Measurements from ENCODE around the gene ETHE1.

ETHE1 gene

DNA sequence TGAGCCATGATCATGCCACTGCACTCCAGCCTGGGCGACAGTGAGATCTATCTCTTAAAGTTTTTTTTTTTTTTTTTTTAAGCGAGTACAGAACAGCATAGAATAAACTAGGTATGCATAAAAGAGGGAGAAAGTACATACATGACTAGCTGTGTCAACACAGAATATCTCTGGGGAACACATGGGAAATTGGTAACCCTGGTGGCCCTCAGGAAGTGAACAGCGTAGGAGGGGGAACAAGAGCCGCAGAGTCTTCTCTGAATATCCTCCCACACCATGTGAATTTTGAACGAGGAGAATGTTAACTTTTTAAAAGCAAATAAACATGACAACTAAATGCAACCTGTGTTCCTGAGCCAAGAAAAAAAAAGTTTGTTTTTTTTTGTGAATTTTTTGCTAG is 37.7 kb downstream of the ETHE1 start:
- no peak for DNase-seq (ENCODE audit: low read depth)

GRCh38 chr19:43488179-43488578 is 38.8 kb downstream of the ETHE1 start:
- no peak for DNase-seq (ENCODE audit: low read depth)

DNA sequence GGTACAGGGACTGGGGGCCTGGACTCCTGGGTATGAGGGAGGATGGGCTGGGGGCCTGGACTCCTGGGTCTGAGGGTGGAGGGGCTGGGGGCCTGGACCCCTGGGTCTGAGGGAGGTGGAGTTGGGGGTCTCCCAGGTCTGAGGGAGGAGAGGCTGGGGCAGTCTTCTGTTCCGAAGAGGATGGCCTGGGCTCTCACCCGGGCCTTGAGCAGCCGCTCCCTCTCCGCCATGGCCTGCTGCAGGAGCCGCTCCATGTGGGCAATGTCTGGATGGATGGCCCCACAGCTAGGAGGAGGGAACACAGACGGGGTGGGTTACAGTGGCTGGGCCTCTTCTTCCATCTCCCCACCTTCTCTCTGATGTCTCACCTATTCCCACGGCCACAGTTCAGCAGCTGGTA is 40.6 kb downstream of the ETHE1 start:
- DNase-seq (ENCODE audit: low read depth) = no peak

- no peak for DNase-seq (ENCODE audit: low read depth)
Measured at GRCh38 chr19:43485951-43486350, 41.0 kb downstream of the ETHE1 start.

DNA sequence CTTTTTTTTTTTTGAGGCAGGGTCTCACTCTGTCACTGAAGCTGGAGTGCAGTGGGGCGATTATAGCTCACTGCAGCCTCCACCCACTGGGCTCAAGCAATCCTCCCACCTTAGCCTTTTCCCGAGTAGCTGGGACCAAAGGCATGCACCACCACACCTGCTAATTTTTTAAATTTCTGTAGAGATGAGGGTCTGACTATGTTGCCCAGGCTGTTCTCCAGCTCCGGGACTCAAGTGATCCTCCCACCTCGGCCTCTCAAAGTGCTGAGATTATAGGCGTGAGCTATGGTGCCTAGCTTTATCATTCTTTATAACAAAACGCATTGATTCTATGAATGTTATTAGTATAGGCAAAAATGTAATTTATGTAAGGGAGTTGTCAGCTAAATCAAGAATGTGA is 43.7 kb downstream of the ETHE1 start:
- DNase-seq (ENCODE audit: low read depth) = no peak

- no peak for DNase-seq (ENCODE audit: low read depth)
Measured at GRCh38 chr19:43482193-43482592, 44.8 kb downstream of the ETHE1 start.

DNA sequence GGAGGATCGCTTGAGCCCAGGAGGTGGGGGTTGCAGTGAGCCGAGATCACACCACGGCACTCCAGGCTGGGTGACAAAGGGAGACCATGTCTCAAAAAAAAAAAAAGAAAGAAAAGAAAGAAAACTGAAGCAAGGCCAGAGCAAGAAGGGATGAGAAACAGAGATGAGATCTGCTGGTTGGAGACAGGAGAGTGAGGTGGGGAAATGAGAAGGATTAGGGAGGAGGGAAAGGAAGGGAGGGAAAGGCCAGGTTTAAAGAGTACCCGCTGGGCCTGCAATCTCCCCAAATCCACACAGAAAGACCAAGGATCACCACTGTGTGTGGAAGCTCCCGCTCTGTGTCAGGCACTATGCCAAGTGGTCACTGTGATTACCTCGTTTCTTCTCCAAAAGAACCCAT is 45.3 kb downstream of the ETHE1 start:
- DNase-seq (ENCODE audit: low read depth) = no peak

GRCh38 chr19:43480574-43480973 is 46.4 kb downstream of the ETHE1 start:
- no peak for DNase-seq (ENCODE audit: low read depth)

GRCh38 chr19:43479961-43480561 is 46.9 kb downstream of the ETHE1 start:
- no peak for DNase-seq (ENCODE audit: low read depth)

DNA sequence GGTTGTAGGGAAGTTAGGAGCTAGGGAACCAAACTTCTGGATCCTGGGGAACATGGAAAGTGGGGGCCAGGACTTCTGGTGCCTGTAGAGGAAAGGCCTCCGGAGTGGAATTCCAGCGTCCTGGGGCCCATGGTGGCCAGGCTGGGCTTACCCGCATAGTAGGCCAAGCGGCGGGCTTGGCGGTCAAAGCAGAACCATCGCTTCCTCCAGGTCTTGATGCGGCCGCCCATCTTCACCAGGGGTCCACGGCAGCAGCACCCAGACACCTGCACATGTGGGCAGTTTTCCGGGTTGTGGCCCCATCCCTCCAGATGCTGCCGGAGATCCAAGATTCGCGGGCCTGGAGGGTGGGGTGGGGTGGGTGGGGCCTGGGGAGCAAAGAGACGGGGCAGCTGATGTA is 47.8 kb downstream of the ETHE1 start:
- no peak for DNase-seq (ENCODE audit: low read depth)

DNA sequence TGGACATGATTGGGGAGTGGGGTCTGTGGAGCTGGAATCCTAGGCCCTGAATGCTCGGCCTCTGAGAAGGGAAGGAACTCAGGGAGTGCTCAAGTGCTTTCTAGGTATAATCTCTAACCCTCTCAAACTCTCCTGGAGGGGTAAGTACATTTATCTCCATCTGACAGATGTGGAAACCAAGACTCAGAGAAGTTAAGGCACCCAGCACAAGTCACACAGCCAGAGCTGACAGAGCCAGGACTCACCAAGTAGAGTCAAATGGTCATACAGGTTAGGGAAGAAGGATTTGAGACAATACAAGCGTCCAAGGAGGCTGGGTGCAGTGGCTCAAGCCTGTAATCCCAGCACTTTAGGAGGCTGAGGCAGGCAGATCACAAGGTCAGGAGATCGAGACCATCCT is 48.7 kb downstream of the ETHE1 start:
- DNase-seq (ENCODE audit: low read depth) = no peak

DNA sequence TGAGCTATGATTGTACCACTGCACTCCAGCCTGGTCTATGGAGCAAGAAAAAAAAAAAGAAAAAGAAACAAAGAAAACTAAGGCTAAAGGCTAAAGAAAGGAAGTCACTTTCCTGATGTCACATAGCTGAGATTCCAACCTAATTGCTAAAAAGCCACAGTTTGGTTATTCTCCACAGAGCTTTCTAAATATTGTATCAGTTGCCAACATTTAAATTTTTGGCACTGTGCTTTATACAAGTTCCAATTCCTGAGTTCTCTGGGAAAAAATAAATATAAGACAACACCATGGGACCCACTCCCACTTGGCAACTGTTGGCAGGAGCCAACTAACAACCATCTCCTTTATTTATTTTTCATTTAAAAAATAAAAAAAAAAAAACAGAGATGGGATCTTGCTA is 50.4 kb downstream of the ETHE1 start:
- DNase-seq (ENCODE audit: low read depth) = no peak

DNA sequence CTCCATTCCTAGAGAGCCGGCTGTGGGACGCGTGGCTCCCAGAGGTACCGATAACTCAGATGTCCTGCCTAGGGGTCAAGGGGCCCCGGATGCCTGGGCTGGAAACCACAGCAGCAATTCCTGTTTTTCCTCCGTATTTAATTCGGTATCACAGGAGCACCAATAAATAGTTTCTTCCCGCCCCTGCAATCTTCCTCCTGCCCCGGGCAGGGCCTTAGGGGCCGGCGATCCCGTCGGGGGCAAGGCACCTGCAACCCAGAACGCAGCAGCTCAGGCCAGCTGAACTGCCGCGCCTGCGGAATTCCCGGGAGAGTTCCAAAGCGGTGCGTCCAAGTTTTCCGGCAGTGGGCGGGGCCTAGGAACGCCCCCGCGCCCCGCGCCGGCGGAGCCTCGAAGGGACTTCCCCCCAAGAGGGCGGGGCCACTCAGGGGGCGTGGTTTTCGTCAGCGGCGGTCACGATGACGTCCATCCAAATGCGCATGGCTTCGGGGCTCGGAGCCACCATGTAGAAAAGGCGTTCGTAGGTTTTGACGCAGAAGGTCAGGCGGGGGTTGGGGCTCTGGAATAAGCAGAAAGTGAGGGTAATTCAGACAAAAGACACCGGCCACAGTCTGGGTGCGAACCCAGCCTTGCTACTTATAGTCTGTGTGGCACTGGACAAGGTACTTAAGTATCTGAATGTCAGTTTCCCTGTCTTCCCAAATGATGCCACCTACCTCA is 51.9 kb downstream of the ETHE1 start:
- peak; percentile 81 for DNase-seq (ENCODE audit: low read depth)

DNA sequence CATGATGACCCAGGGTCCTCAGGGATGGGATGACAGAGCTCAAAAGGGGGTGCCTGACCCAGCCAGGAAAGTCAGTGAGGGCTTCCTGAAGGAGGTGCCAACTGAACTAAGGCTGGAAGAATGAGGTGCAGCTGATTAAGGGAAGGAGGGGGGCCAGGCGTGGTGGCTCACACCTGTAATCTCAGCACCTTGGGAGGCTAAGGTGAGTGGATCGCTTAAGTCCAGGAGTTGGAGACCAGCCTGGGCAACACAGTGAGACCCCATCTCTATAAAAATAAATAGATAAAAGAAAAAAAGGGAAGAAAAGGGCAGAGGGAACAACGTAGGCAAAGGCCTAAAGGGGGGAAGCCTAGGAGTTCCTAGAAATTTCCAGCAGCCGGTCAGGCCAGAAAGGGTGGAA is 52.5 kb downstream of the ETHE1 start:
- DNase-seq (ENCODE audit: low read depth) = no peak

GRCh38 chr19:43471091-43471490 is 55.9 kb downstream of the ETHE1 start:
- DNase-seq (ENCODE audit: low read depth) = no peak

GRCh38 chr19:43470288-43470687 is 56.7 kb downstream of the ETHE1 start:
- DNase-seq (ENCODE audit: low read depth) = no peak

DNA sequence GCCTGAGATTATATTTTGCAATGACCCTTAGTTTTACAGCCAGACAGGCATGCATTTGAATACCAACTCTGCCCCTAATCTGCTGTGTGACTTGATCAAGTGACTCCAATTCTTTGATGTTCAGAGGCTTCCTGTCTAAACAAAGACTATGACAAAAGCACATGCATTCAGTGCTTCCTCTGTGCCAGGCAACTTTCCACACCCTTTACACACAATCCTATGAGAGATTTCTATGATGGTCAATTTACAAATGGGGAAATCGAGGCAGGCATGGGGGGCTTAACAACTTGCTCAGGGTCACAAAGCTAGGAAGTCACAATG is 57.9 kb downstream of the ETHE1 start:
- DNase-seq (ENCODE audit: low read depth) = no peak

DNA sequence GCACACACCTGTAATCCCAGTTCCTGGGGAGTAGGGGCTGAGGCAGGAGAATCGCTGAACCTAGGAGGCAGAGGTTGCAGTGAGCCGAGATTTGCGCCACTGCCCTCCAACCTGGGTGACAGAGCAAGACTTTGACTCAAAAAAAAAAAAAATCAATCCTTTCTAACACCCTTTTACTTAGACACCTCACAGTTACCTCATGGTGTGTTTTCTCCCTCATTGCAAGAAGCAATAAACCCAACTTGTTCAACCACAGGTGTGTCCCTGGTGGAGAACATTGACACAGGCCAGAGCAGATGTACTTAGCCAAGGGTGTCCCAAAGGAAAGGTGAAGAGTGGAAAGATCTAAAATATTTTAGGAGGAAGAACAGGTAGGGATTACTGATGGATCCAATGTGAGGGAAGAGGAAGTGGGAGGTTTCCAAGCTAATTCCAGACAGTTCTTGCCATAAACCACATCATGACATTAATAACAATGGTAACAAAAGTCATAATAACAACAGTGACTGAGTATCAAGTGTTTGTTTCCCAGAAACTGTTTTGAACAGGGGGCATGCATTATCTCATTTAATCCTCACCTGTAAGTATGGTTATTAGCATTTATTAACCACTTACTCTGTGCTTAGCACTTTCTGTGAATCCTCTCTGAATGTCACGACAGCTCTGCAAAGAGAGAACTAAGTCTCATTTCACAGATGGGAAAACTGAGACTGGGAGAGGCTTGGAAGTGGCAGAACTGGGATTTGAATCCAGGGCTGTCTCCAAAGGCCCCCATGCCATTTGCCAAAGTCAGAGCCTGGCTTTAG is 58.4 kb downstream of the ETHE1 start:
- DNase-seq (ENCODE audit: low read depth) = no peak

GRCh38 chr19:43467730-43468129 is 59.3 kb downstream of the ETHE1 start:
- DNase-seq (ENCODE audit: low read depth) = no peak

- DNase-seq (ENCODE audit: low read depth) = no peak
Measured at GRCh38 chr19:43467276-43467675, 59.7 kb downstream of the ETHE1 start.

GRCh38 chr19:43466793-43467192 is 60.2 kb downstream of the ETHE1 start:
- no peak for DNase-seq (ENCODE audit: low read depth)

DNA sequence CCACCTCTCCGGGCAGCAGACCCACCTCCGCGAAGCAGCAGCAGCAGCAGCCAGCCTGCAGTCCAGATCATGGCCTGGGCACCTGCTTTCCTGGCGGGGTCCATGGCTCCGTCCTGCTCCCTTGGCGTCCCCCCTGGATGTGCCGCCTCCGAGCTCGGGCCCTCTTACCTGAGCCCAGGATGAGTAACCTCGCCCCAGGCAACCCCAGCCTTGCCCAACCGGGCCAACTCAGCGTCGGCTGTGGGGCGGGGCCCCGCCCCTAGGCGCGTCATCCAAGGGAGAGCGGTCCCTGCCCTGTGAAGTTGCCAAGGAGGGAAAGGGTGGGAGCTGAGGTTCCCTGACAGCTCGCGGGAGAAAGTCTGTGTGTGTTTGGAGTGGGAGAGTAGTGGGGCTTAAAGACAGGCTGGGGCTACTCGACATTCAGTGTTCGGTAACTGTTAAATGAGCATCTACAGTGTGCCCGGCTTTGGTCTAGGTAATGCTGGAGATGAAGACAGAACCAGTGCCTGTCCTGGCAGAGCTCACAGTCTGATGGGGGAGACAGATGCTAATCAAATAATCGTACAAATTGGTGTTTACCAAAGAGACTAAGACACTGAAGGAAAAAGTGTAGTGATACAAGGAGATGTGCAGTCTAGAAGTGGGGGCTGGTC is 61.4 kb downstream of the ETHE1 start, which contains the start of gene LYPD3:
TSS of gene LYPD3 (minus strand) at position 141 of the 653 bp plus-strand sequence. CDS start at position 104, 37 bp downstream.
- no peak for DNase-seq (ENCODE audit: low read depth)

All from fibroblast of the conjunctiva (primary cell).